Activated T-helper 1 cell treated with anti-CD3 and anti-CD28 coated beads, Interleukin-2, amount 50 U/mL, for 16 hours (primary cell): Measurements from ENCODE around the gene NDUFA11.

Experiments used
- DNase-seq, 2 donors: peaks; one replicate each; pipeline ENCODE4 v3.0.0-alpha.2; 2020; ENCODE audit warnings: low read depth in 1 of 2, low spot score in 1 of 2

Gene NDUFA11

DNA sequence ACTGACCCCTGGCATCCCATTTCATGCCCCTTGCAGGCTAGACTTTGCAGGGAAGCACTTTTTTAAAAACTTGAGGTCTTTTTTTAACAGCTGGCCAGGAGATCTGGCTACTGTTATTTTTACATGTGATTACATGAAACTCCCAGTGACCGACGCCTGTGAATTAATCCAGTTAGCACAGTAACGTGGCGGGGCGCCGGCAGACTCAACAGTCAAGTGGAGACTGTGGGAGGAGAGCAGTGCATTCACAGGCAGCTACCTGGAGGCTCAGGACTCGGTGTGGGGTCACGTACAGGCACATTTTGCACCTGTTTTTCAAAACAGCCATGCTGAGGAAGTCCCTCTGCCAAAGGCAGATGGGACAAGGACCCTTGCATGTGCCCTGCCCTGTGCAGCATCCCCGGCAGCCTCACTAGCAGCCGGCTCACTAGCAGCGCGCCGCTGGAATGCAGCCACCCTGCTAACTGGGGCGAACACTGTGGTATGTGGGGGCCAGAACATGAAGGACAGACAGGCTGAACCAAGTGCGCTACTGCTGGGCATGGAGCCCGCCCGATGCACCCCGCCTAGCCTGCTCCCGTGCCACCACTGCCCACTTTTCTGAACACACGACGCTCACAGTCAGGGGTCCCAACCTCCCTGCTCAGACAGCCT is 29.1 kb upstream of the NDUFA11 start:
- DNase-seq = no peak

DNA sequence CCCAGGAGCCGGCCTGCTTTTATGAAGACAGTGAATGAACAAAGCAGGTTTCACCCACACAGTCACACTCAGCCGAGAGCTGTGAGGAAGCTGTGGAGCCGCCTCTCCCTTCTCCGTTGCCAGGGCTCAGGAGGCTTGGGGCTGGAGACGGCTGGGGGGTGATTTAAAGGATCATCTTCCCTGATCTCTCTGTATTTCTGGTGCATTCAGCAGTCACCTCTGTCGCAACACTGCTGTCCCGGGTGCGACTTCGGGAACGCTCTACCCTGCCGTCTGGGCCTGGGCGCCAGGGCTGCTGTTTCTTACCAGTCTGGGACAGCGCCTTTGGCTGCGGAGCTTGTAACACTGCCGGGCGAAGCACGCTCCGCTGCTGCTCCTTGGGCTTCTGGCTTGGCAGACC is 28.6 kb upstream of the NDUFA11 start:
- no peak for DNase-seq

DNA sequence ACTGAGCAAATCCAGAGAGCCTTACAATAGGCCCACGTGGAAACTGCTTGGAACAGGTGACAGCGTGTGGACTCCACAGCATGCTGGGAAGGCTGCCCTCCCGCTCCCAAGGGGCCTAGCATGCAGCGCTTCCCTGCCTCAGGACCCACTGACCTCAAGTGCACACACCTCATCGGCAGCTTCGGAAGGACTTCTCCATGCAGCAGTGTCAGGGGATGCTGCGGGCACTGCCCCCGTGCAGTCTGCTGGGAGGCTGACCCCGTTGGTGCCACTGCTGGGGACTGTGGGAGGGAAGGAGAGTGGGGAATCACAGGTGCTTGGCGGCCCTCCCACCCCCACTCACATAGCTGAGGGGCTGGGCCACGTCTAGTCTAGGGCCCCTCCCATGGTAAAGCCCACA is 27.7 kb upstream of the NDUFA11 start:
- no peak for DNase-seq

DNA sequence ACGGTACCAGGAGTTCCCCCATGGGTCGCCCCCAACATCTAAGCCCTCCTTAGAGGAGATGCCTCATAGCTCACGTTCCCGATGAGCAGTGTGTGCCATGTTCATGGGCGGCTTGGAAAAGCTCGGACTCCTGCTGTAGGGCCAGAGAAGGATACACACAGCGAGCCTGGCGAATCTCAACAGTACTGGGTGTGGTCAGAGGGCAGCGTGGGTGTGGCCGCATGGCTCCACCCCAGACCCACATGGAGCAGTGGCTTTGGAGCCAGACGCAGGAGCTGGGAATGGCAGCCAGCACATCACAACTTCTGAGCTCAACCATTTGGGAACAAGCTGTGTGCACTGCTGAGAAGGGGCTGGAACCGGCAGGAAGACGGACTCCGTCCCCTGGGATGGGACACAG is 26.0 kb upstream of the NDUFA11 start:
- DNase-seq = no peak

DNA sequence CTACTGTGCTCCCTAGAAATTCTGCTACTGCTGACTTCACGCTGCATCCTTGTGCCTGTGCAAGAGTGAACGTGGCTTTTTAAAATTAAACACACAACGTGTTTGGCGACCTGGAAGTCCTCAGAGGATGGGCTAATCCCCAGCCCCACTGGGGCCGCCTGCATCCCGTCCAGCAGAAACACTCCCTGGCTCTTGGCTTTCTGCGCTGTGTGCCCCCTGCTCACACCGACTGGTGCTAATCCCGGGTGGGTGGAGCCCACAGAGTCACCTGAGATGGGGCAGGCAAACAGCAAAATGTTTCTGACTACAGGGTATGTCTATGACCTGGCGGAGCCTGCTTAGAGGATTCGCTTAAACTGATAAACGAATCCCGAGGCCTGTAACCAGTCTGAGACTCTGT is 25.6 kb upstream of the NDUFA11 start:
- no peak for DNase-seq

DNA sequence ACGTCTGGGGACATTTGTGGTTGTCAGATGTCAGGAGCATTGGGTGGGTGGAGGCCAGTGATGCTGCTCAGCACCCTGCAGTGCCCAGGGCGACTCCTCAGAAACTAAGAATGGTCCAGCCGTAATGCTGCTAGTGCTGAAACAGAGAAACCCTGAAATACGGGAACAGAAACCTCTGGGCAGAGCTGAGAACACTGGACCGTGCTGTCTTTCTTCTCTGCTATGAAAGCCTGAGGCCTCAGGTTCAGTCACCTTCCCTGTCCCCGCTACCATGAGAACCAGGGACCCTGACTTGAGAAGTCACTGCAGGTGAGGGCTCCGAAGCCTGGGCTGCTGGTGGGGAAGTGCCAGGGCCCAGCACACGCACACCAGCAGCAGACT is 23.8 kb upstream of the NDUFA11 start:
- DNase-seq = no peak

DNA sequence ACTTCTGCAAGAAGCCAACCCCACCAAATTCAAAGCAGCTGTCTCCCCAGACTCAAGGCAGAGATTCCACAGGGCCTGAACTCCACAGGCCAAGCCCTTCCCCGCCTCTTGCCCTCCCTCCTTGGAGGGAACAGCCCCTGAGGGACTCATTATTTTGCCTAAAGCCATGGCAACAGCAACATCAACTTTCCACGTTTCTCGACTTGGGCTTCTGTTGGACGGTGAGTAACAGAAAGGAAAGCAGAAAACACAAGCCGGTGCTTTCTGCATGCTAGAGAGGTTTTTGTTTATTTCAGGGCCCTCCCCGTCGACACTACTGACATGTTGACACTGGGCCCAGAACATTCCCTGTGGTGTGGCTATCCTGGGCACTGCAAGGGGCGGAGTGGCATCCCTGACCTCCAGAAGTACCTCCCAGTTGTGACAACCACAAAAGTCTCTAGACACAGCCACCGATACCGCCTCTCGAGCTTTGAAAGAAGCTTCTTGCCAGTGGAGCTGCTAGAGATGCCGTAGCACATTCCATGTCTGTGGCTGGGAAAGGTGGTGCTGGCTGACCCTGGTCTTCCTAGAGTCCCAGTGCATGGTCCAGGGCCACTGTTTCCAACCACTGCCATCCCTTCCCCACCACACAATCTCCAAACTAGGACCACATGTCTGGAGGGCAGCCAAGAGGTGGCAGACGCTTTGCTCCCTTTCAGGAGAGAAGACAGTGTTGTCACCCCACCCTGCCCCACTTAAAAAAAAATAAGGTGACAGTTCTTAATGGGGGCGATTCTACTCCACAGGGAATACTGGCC is 23.3 kb upstream of the NDUFA11 start:
- DNase-seq = no peak

DNA sequence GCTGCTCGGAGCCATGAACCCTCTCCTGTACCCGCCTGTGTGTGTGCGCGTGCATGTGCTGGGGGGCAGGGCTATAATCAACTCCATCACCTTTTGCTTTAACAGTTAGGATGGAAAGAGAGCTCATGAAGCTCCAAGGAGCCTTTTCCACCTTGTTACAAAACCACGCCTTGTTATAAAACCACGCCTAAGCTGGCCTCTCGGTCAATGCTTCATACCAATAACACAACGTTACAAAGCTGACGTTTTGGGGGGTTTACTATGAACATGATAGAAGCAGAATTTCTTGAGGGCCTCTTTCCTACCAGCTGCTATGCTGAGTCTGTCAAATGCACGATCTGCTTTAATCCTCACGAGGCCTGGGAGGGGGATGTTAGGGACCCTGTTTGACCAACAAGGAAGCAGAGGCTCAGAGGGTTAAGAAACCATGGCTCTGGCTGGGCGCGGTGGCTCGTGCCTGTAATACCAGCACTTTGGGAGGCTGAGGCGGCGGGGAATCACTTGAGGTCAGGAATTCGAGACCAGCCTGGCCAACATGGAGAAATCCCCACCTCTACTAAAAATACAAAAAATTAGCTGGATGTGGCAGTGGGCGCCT is 22.3 kb upstream of the NDUFA11 start:
- DNase-seq = no peak

DNA sequence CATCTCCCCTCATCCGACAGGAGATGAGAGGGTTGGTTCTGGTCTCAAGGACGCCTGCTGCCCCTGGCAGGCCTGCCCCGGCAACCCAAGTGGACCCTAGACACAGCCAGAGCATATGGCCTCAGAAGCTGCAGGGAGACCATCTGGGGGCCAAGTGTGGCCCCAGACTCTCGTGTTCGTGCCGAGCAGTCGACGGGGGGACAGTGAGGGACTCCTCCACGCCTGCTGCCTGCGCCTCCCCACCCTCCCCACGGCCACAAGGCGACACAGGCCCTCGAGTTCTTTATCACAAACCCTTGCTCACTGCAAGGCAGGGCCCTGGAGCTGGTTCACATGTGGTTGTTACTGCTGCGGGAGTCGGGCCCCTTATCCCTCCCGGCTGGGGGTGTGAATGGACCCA is 19.8 kb upstream of the NDUFA11 start:
- no peak for DNase-seq

DNA sequence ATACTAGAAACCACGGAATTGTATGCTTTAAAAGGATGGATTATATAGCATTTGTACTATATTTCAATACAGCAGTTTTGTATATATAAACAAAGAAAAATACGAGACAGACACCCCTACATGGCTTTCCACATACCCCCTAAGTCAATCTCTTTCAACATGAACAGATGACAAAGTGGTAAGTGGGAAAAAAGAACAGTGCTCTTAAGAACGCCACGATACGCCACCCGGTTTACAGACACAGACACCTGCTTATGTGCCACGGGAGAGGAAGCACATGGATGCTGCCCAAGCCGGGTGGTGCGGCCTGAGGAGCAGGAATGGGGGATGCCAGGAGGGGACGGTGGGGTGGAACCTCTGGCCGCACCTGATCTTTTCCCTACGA is 18.6 kb upstream of the NDUFA11 start:
- DNase-seq = no peak

DNA sequence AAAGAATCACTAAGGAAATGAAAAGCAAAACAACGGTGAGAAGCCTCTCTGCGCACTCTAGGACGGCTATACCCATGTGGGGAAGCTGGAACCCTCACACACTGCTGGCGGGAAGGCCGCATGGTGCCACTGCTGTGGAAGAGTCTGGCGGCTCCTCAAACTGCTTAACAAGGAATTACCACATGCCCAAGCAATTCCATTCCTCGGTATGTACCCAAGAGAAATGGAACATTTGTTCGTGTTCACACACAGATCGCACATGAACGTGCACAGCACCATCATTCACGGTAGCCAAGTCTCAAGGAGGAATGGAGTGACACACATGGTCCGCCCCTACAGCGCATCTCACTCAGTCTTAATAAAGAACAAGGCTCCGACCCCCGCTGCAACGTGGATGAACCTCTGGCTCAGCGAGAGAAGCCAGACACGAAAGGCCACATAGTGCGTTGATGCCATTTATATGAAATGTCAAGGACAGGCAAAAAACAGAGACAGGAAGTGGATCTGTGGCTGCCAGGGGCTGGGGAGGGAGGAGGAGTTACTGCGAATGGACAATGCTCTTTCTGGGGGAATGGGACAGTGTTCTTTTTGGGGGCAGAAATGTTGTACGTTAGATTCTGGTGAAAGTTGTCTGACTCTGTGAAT is 18.0 kb upstream of the NDUFA11 start:
- no peak for DNase-seq

DNA sequence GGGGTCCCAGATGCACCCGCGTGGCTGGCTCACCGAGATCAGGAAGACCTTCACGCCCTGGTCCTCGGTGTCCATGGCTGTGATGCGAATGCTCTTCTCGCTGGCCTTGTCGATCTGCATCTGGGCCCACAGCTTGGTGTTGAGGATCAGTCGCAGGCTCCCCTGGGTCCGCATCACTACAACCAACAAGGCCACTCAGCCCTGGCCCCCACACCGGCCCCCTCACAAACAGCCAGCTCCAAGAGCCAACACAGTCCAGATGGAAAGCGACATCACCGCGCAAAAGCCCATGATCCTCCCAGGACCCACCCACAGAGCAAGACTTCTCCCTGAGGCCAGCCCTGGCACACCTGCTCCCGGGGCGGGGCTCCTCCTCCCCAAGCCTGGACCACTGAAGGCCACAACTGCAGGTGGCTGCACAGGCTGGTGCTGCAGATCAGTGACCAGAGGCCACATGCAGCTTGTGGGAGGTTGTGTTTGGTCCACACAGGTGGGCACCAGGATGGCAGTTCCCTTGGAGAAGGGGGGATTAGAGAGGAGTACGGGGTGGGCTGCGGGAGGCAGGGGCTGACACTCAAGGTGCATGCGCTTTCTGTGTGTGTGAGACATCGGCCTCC is 15.0 kb upstream of the NDUFA11 start:
- DNase-seq = no peak

DNA sequence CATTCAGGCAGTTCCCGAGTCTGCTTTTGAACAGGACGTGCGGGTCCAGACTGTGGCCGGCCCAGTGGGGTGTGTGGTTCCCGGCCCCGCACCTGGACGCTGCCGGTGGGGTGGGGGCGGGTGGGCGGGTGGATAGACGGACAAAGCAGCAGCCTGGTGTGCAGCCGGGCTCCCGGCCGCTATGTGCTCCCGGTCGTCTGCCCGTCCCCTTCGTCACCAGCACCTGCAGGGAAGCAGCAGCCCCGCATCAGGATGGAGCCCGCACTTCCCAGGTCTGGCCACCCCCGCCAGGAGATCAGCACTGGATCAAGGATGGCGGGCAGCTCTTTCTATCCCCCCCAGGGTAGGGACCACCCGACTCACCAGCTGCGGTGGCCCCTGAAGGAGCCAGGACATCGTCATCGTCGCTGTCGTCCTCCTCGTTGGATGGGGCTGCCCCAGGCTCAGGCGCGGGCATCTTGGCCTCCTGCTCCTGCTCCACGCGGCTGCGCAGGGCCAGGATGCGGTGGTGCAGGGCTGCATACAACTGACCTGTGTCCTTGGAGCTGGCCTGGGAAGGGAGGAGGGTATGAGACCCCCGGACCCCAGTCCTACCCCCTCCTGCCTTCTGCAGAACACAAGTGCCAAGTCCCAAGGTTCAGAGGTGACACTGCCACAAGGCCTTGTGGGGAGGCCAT is 14.0 kb upstream of the NDUFA11 start:
- DNase-seq = no peak

DNA sequence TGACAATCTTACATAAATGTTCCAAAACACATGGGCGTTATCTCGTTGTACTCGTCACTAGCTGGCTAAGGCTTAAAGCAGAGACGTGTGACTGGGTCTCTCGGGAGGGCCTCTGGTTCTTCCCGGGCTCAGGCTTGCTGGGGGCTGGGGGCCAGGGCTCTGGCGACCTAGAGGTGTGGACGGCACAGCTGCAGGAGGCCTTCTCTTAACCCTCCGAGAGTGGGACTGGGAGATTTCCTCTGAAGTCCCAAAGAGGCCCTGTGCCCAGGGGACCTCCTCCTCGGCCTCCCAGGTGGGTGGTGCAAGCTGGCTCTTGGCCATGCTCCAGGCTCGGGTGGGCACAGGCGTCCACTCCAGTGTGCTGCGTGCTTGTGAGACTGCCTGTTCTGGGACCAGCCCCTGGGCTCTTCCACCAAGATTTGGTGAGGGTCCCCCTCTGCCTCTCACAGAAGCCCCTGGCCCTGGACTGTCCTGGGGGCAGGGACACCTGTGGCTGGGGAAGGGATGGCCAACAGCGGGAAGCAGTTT is 12.7 kb upstream of the NDUFA11 start:
- DNase-seq = no peak

DNA sequence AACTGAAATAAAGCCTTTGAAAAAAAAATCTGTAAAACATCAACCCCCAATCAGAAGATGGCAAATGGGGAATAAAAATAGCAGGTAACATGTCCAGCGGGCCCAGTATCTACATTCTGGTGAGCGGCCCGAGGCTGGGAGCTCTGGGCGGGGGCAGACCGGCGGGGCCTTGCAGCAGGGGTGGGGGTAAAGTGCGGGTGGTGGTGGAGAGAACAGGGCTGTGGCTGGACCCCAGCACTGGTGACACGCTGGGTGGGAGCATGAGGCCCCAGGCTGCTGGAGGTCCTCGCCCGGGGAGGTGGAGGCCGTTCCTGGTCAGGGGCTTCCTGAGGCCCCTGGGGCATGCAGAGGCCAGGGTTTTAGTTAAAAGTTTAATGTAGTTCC is 12.2 kb upstream of the NDUFA11 start:
- no peak for DNase-seq

DNA sequence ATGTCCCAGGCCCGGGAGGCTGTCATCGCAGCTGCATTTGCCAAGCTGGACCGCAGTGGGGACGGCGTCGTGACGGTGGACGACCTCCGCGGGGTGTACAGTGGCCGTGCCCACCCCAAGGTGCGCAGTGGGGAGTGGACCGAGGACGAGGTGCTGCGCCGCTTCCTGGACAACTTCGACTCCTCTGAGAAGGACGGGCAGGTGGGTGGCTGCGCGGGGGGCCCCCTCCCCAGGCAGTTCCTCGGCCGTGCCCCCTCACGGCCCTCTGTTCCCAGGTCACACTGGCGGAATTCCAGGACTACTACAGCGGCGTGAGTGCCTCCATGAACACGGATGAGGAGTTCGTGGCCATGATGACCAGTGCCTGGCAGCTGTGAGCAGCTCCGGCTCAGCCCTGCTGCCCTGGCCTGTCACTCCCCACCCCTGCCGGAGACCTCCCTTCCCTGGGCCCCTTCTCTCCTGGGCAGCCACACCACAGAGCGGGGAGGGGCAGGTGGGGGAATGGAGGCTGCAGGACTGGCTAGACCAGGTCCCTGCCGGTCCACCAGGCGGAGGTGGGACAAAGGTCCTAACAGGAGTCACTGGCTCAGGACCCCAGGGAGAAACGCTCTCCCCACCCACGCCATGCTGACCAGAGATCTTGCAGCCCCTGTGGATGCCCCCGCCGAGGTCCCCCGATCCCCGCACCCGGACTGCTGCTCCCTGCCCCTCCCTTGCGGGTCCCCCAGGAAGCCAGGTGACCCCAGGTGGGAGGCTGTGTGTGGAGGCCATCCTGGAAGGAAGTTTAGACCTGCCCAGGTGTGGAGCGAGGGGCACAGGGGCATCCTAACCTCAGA is 11.6 kb upstream of the NDUFA11 start:
- DNase-seq = no peak

DNA sequence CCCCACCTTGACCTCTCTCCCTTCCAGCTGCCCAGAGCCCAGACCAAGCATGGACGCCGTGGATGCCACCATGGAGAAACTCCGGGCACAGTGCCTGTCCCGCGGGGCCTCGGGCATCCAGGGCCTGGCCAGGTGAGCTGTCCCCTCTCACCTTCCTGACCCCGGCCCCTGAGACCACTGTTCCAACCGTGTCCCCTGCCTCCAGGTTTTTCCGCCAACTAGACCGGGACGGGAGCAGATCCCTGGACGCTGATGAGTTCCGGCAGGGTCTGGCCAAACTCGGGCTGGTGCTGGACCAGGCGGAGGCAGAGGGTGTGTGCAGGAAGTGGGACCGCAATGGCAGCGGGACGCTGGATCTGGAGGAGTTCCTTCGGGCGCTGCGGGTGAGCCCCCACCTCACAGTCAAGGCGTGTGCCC is 10.8 kb upstream of the NDUFA11 start:
- no peak for DNase-seq

DNA sequence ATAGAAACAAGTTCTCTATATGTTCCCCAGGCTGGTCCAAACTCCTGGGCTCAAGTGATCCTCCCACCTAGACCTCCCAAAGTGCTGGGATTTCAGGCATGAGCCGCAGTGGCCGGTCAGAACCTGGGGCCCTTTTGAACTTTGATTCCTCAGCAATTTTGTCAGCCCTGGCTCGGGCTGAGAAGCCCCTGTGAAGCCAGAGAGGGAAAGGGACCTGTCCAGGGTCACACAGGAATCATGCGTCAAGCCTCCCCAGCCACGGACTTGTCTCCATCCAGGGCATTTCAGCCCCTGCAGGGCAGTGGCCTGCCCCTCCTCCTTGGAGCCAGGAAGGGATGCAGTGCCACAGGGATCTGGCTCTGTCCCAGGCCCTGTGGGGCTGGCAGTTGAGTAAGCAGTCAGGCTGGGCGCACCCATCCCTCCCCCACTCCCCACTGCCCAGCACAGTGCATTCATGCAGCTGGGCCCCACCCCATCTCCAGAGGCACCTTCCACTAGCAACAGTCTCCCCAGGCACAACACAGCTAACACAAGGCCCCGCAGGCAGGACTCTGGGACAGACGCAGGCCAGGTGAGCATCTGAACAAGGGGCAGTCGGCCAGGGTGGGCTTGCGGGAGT is 10.3 kb upstream of the NDUFA11 start, which contains the start of gene CAPS:
Gene CAPS (plus strand): TSS at position 516 of the 619 bp plus-strand sequence. CDS start 153 bp downstream, outside the sequence.
- DNase-seq = no peak

DNA sequence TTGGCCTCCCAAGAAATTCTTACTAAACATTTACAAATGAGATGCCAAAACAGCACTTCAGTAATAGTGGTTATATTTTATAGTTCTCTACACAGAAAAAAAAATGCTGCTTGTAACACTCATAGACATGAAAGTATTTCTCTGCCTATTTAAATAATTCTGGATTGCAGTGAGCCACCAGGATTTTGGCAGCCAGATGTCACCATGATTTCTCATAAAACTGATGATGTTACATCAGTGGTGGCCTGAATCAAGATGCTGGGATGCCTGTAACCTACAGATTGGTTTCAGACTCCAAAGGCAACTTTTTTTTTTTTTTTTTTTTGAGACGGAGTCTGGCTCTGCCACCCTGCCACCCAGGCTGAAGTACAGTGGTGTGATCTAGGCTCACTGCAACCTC is 7.8 kb upstream of the NDUFA11 start:
- no peak for DNase-seq

DNA sequence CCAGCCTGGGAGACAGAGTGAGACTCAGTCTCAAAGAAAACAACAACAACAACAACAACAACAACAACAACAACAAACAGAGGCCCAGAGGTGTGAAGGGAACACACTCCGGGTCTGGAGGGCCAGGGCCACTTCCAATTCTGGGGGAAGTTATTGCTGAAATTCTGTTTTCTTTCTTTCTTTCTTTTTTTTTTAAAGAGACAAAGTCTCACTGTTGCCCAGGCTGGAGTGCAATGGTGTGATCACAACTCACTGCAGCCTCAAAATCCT is 7.0 kb upstream of the NDUFA11 start:
- no peak for DNase-seq
